Neural cell (in vitro differentiated cells): ENCODE measurements around the gene HSD17B2. TPM values are rescaled to one million over a fixed set of nuclear protein-coding genes. Genes with fewer than 3 reads are reported as not detected.

Experiments used
- H2AFZ ChIP-seq: fragments of 200-600, 300-800 bp; sonication (generic), shearing (Covaris generic); 2 replicates; pipeline ENCODE4 v1.6.0; 2014; ENCODE audit warnings: low read depth, mild to moderate bottlenecking, antibody characterized with exemption, low read length, moderate library complexity
- H3F3A ChIP-seq: fragments of 200-600 bp; shearing (Covaris generic); 2 replicates; pipeline ENCODE4 v1.6.1; 2016; ENCODE audit warnings: mild to moderate bottlenecking, moderate library complexity, mixed read lengths, antibody characterized with exemption, low read length; ENCODE audit not compliant: insufficient read depth, poor library complexity, severe bottlenecking
- H3K27ac ChIP-seq: fragments of 200-600, 300-800 bp; sonication (generic), shearing (Covaris generic); 2 replicates; pipeline ENCODE4 v1.5.1; 2014; ENCODE audit warnings: mild to moderate bottlenecking, low read length, moderate library complexity
- H3K27me3 ChIP-seq: fragments of 300-800, 200-600 bp; sonication (generic), shearing (Covaris generic); 2 replicates; pipeline ENCODE4 v1.6.0; 2014; ENCODE audit warnings: mild to moderate bottlenecking, low read depth, low read length, moderate library complexity; ENCODE audit not compliant: insufficient read depth
- H3K36me3 ChIP-seq: fragments of 300-800, 200-600 bp; sonication (generic), shearing (Covaris generic); 2 replicates; pipeline ENCODE4 v1.5.1; 2014; ENCODE audit warnings: mild to moderate bottlenecking, antibody characterized with exemption, low read length, moderate library complexity; ENCODE audit not compliant: insufficient read depth
- H3K4me2 ChIP-seq: fragments of 300-800, 200-600 bp; sonication (generic), shearing (Covaris generic); 2 replicates; pipeline ENCODE4 v1.6.0; 2014; ENCODE audit warnings: mild to moderate bottlenecking, low read length
- H3K4me3 ChIP-seq: fragments of 300-800, 200-600 bp; sonication (generic), shearing (Covaris generic); 2 replicates; pipeline ENCODE4 v1.5.1; 2014; ENCODE audit warnings: mild to moderate bottlenecking, low read length, moderate library complexity
- H3K79me2 ChIP-seq: fragments of 200-600 bp; shearing (Covaris generic); replicated peaks from 2 replicates; pipeline ENCODE4 v1.6.0; 2014; ENCODE audit warnings: mild to moderate bottlenecking, low read length, moderate library complexity; ENCODE audit not compliant: insufficient read depth
- H3K9ac ChIP-seq: fragments of 300-800, 200-600 bp; sonication (generic), shearing (Covaris generic); 2 replicates; pipeline ENCODE4 v1.6.1; 2016; ENCODE audit warnings: mild to moderate bottlenecking, low read length, mixed read lengths
- H3K9me2 ChIP-seq: fragments of 200-600 bp; shearing (Covaris generic); 2 replicates; pipeline ENCODE4 v1.6.1; 2016; ENCODE audit warnings: mild to moderate bottlenecking, low read length, mixed read lengths; ENCODE audit not compliant: insufficient read depth
- H3K9me3 ChIP-seq: fragments of 200-600, 300-800 bp; sonication (generic), shearing (Covaris generic); 2 replicates; pipeline ENCODE4 v1.6.1; 2016; ENCODE audit warnings: mild to moderate bottlenecking, mixed run types, low read length, moderate library complexity, mixed read lengths
- H4K20me1 ChIP-seq: fragments of 200-600 bp; shearing (Covaris generic); 2 replicates; pipeline ENCODE4 v1.6.1; 2016; ENCODE audit warnings: mild to moderate bottlenecking, mixed run types; ENCODE audit not compliant: insufficient read depth
- CTCF ChIP-seq: fragments of 450-650 bp; IDR thresholded peaks from 2 replicates; pipeline ENCODE4 v1.5.1; 2014; ENCODE audit warnings: antibody characterized with exemption, mild to moderate bottlenecking, moderate library complexity; ENCODE audit not compliant: poor library complexity, severe bottlenecking
- EP300 ChIP-seq: fragments of 450-650 bp; conservative IDR thresholded peaks from 2 replicates; pipeline ENCODE4 v1.6.1; 2014; ENCODE audit warnings: antibody characterized with exemption, mild to moderate bottlenecking, moderate library complexity; ENCODE audit not compliant: poor library complexity, severe bottlenecking
- EZH2 ChIP-seq: fragments of 200-600, 300-800 bp; shearing (Covaris generic), sonication (generic); IDR thresholded peaks from 2 replicates; pipeline ENCODE4 v1.6.1; 2014; ENCODE audit warnings: antibody characterized with exemption, low read length, borderline replicate concordance, mild to moderate bottlenecking; ENCODE audit not compliant: insufficient read depth, poor library complexity, severe bottlenecking
- MXI1 ChIP-seq: fragments of 450-650 bp; conservative IDR thresholded peaks from 2 replicates; pipeline ENCODE4 v1.6.1; 2014; ENCODE audit warnings: antibody characterized with exemption, mild to moderate bottlenecking; ENCODE audit not compliant: poor library complexity, severe bottlenecking
- POLR2AphosphoS5 ChIP-seq: IDR thresholded peaks from 2 replicates; pipeline ENCODE4 v1.6.1; 2012
- RAD21 ChIP-seq: fragments of 450-650 bp; conservative IDR thresholded peaks from 2 replicates; pipeline ENCODE4 v1.6.1; 2014; ENCODE audit warnings: antibody characterized with exemption, mild to moderate bottlenecking, moderate library complexity
- REST ChIP-seq: IDR thresholded peaks from 2 replicates; pipeline ENCODE4 v1.6.1; 2012; ENCODE audit warnings: borderline replicate concordance
- SMC3 ChIP-seq: fragments of 450-650 bp; conservative IDR thresholded peaks from 2 replicates; pipeline ENCODE4 v1.6.1; 2014; ENCODE audit warnings: antibody characterized with exemption, mild to moderate bottlenecking, moderate library complexity; ENCODE audit not compliant: poor library complexity
- TAF1 ChIP-seq: IDR thresholded peaks from 2 replicates; pipeline ENCODE4 v1.6.1; 2012; ENCODE audit warnings: low read depth
- polyA plus RNA-seq: library from polyadenylated mRNA; depleted of rRNA; stranded (reverse); fragments of >200 nt; gene quantifications from 2 replicates; pipeline ENCODE4 v1.2.3, GENCODE V29; 2014

The HSD17B2 gene
- polyA plus RNA-seq, 1 donor from 2014 or later = not detected

- no peaks in the 10 kb centered on the region for H3K36me3 ChIP-seq
These were observed 98.7 kb downstream of the HSD17B2 start for GRCh38 chr16:82133798-82134197.

GRCh38 chr16:82134846-82135245 lies 99.8 kb downstream of the HSD17B2 start:
- H3K9me2 ChIP-seq = no peaks in the 10 kb centered on the region
- no peaks in the 10 kb centered on the region for H3F3A ChIP-seq
- H3K36me3 ChIP-seq = no peaks in the 10 kb centered on the region
- no peaks in the 10 kb centered on the region for H3K27me3 ChIP-seq
- no peaks in the 10 kb centered on the region for H3K79me2 ChIP-seq
- no peaks in the 10 kb centered on the region for H4K20me1 ChIP-seq
- no peak overlapping the region for H3K4me3 ChIP-seq
- no peak overlapping the region for H3K9ac ChIP-seq
- no peak overlapping the region for H2AFZ ChIP-seq
- H3K27ac ChIP-seq = no peak overlapping the region
- H3K9me3 ChIP-seq = no peaks in the 10 kb centered on the region
- H3K4me2 ChIP-seq = no peak overlapping the region
- no peak for TF ChIP-seq REST
- TF ChIP-seq EP300 = no peak
- TF ChIP-seq CTCF = no peak
- no peak for TF ChIP-seq RAD21
- TF ChIP-seq MXI1 = no peak
- TF ChIP-seq EZH2 = no peak

More at GRCh38 chr16:82133798-82134197, 98.7 kb downstream of the HSD17B2 start:
- H3K4me2 ChIP-seq = no peak overlapping the region
- no peaks in the 10 kb centered on the region for H3K79me2 ChIP-seq
- no peak overlapping the region for H3K4me3 ChIP-seq
- no peak overlapping the region for H2AFZ ChIP-seq
- H3K27ac ChIP-seq = no peak overlapping the region
- H3F3A ChIP-seq = no peaks in the 10 kb centered on the region
- H3K9me3 ChIP-seq = peaks cover under 1% of the 10 kb centered on the region
- no peak overlapping the region for H3K9ac ChIP-seq
- TF ChIP-seq POLR2AphosphoS5 = no peak
- TF ChIP-seq REST = no peak
- TF ChIP-seq EP300 = no peak
- no peak for TF ChIP-seq EZH2
- TF ChIP-seq TAF1 = no peak
- TF ChIP-seq MXI1 = no peak
- TF ChIP-seq CTCF = no peak
- TF ChIP-seq RAD21 = no peak
- no peak for TF ChIP-seq SMC3
- H3K9me2 ChIP-seq = no peaks in the 10 kb centered on the region
- no peaks in the 10 kb centered on the region for H4K20me1 ChIP-seq
- no peaks in the 10 kb centered on the region for H3K27me3 ChIP-seq
